ENCODE measurements around the gene SHISA9. TPM values are rescaled to one million over a fixed set of nuclear protein-coding genes. Genes with fewer than 3 reads are reported as not detected.

Gene SHISA9
- total RNA-seq, 1 donor from 2014 or later: 5.3 TPM

- no peak overlapping the region for H3K27ac Mint-ChIP-seq
- H3K36me3 Mint-ChIP-seq: no peaks in the 10 kb centered on the region
- H3K9me3 Mint-ChIP-seq: no peaks in the 10 kb centered on the region
- DNase-seq (ENCODE audit: extremely low spot score, unreplicated experiment): no peak
- no peak overlapping the region for H3K4me3 Mint-ChIP-seq
- H3K4me1 Mint-ChIP-seq (ENCODE audit: unreplicated experiment): no peaks in the 10 kb centered on the region
- H3K27me3 Mint-ChIP-seq: peaks cover 25% of the 10 kb centered on the region
- no peak for TF ChIP-seq CTCF (conservative IDR thresholded peaks at IDR 0.05)
Observed at GRCh38 chr16:12891836-12892235, 9.6 kb upstream of the SHISA9 start.

GRCh38 chr16:12893050-12893750 is 8.2 kb upstream of the SHISA9 start:
- Mint-ChIP-seq H3K36me3 (no peaks in the 10 kb centered on the region), H3K4me3 (no peak overlapping the region), H3K9me3 (no peaks in the 10 kb centered on the region), H3K27ac (no peak overlapping the region), H3K4me1 (ENCODE audit: unreplicated experiment) (no peaks in the 10 kb centered on the region), H3K27me3 (peaks cover 31% of the 10 kb centered on the region)
- no peak for DNase-seq (ENCODE audit: extremely low spot score, unreplicated experiment)
- TF ChIP-seq CTCF (conservative IDR thresholded peaks at IDR 0.05): no peak

DNA sequence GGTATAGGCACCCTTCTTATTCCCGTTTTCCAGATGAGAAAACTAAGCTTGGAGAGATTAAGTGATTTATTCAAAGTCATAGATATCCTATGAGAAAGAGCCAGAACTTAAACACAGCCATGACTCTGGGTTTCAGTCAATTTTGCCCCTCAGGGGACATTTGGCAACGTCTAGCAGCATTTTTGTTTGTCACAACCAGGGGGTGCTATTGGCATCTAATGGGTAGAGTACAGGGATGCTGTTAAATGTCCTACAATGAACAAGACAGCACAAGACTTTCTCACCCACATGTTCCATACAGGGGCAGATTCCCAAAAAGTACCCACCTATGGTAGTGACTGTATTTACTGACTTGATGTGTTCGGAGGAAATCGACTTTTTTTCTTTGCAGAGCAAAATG is 4.8 kb upstream of the SHISA9 start:
- Mint-ChIP-seq H3K27me3 (peaks cover 60% of the 10 kb centered on the region), H3K9me3 (no peaks in the 10 kb centered on the region), H3K36me3 (no peaks in the 10 kb centered on the region), H3K27ac (no peak overlapping the region), H3K4me1 (ENCODE audit: unreplicated experiment) (no peaks in the 10 kb centered on the region), H3K4me3 (no peak overlapping the region)
- TF ChIP-seq CTCF (conservative IDR thresholded peaks at IDR 0.05): peak; percentile 77
- no peak for DNase-seq (ENCODE audit: extremely low spot score, unreplicated experiment)

DNA sequence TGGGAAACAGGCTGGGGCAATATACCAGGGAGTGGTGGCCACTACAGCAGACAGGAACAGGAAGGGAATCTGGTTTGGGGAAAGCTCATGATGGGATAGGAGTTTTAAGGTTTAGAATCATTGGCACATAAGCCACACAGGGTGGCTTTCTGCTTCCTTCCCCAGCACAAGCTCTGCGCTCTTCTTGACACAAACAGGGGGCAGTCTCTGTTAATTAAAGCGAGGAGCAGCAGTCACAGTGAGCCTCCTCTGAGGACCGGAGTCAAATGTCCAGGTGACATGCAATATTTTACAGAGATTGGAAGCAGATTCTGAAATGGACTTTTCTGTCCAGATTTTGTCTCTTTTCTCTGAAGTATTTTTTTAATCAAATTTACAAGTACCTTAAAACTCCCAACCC is 2.8 kb upstream of the SHISA9 start:
- H3K9me3 Mint-ChIP-seq: no peaks in the 10 kb centered on the region
- no peak for DNase-seq (ENCODE audit: extremely low spot score, unreplicated experiment)

DNA sequence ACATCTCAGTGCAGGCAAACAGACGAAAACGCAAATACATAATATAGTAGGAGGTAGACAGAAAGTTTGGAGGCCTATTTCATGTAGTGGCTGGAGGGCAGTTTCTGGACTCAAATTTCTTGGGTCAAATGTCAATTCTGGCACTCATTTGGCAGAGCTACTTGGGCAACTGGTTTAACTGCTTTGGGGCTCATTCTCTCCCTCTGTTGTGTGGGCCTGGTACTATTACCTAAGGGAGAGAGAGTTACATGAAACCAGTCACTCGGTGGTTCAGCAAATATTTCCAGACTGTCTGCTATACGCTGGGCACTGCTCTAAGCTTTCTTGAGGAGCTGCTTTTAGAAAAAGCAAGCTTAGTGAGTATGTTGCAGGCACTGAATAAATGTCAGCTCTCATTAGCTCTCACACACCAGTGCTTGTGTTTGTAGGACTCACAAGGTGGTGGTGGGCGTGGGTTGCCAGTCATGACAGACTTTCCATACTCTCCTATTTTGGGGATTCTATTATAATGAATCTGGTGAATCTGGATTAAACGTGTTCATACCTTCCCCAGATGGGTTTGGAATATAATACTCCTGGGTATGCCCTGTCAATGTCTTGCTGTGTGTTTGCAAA is 1.8 kb upstream of the SHISA9 start:
- DNase-seq (ENCODE audit: extremely low spot score, unreplicated experiment): no peak
- peak overlapping the region; percentile 54 for H3K4me3 Mint-ChIP-seq
- no peaks in the 10 kb centered on the region for H3K36me3 Mint-ChIP-seq
- no peaks in the 10 kb centered on the region for H3K4me1 Mint-ChIP-seq (ENCODE audit: unreplicated experiment)
- no peak for TF ChIP-seq CTCF (conservative IDR thresholded peaks at IDR 0.05)
- peak overlapping the region; percentile 62 for H3K27ac Mint-ChIP-seq
- H3K27me3 Mint-ChIP-seq: peaks cover 73% of the 10 kb centered on the region
- no peaks in the 10 kb centered on the region for H3K9me3 Mint-ChIP-seq

More for the DNA sequence above, 2.8 kb upstream of the SHISA9 start:
- Mint-ChIP-seq H3K27ac (no peak overlapping the region), H3K4me1 (ENCODE audit: unreplicated experiment) (no peaks in the 10 kb centered on the region), H3K36me3 (no peaks in the 10 kb centered on the region), H3K4me3 (no peak overlapping the region), H3K27me3 (peaks cover 64% of the 10 kb centered on the region)
- no peak for TF ChIP-seq CTCF (conservative IDR thresholded peaks at IDR 0.05)

All from type B pancreatic cell (in vitro differentiated cells).